ENCODE results near the gene STAT5A.

DNA sequence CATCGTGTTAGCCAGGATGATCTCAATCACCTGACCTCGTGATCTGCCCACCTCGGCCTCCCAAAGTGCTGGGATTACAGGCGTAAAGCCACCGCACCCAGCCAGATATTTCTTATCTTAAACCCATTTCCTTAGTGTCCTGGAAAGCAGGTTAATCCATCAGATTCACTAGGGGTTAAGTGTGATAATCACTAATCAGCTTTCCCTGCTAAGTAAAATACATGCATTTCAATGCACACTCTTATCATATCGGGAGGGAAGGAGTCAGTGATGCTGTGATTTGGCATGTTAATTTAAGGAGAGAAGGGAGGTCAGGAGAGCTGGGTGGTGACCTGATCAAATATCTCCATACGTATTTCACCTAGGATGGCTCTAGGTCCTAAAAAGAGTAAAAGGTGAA, 70.8 kb downstream of the STAT5A start:
- TF ChIP-seq, protein P1, sequence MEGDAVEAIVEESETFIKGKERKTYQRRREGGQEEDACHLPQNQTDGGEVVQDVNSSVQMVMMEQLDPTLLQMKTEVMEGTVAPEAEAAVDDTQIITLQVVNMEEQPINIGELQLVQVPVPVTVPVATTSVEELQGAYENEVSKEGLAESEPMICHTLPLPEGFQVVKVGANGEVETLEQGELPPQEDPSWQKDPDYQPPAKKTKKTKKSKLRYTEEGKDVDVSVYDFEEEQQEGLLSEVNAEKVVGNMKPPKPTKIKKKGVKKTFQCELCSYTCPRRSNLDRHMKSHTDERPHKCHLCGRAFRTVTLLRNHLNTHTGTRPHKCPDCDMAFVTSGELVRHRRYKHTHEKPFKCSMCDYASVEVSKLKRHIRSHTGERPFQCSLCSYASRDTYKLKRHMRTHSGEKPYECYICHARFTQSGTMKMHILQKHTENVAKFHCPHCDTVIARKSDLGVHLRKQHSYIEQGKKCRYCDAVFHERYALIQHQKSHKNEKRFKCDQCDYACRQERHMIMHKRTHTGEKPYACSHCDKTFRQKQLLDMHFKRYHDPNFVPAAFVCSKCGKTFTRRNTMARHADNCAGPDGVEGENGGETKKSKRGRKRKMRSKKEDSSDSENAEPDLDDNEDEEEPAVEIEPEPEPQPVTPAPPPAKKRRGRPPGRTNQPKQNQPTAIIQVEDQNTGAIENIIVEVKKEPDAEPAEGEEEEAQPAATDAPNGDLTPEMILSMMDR (IDR thresholded peaks at IDR 0.05; ENCODE audit: poor library complexity, severe bottlenecking) = no peak
- TF ChIP-seq POLR2AphosphoS5 (IDR thresholded peaks at IDR 0.05) = no peak
- TF ChIP-seq, protein P2, sequence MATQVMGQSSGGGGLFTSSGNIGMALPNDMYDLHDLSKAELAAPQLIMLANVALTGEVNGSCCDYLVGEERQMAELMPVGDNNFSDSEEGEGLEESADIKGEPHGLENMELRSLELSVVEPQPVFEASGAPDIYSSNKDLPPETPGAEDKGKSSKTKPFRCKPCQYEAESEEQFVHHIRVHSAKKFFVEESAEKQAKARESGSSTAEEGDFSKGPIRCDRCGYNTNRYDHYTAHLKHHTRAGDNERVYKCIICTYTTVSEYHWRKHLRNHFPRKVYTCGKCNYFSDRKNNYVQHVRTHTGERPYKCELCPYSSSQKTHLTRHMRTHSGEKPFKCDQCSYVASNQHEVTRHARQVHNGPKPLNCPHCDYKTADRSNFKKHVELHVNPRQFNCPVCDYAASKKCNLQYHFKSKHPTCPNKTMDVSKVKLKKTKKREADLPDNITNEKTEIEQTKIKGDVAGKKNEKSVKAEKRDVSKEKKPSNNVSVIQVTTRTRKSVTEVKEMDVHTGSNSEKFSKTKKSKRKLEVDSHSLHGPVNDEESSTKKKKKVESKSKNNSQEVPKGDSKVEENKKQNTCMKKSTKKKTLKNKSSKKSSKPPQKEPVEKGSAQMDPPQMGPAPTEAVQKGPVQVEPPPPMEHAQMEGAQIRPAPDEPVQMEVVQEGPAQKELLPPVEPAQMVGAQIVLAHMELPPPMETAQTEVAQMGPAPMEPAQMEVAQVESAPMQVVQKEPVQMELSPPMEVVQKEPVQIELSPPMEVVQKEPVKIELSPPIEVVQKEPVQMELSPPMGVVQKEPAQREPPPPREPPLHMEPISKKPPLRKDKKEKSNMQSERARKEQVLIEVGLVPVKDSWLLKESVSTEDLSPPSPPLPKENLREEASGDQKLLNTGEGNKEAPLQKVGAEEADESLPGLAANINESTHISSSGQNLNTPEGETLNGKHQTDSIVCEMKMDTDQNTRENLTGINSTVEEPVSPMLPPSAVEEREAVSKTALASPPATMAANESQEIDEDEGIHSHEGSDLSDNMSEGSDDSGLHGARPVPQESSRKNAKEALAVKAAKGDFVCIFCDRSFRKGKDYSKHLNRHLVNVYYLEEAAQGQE (IDR thresholded peaks at IDR 0.05; ENCODE audit: borderline replicate concordance) = no peak
- TF ChIP-seq RAD21 (conservative IDR thresholded peaks at IDR 0.05) = no peak
- TF ChIP-seq EP300 (conservative IDR thresholded peaks at IDR 0.05; ENCODE audit: poor library complexity, severe bottlenecking) = no peak
- TF ChIP-seq EZH2 (IDR thresholded peaks at IDR 0.05; ENCODE audit: borderline replicate concordance, insufficient read depth, low read length, poor library complexity, severe bottlenecking) = no peak
- TF ChIP-seq SMC3 (conservative IDR thresholded peaks at IDR 0.05; ENCODE audit: poor library complexity) = no peak
